SK-N-SH treated with all-trans-retinoic acid at 6 μM for 48 hours (cell line): Measurements from ENCODE around the gene ZNF205.

Source experiments
- CSDC2 ChIP-seq: fragments of 250-450 bp; sonication (Bioruptor Pico); IDR thresholded peaks from 2 replicates; pipeline ENCODE4 v1.5.0; 2020; ENCODE audit warnings: mild to moderate bottlenecking, moderate library complexity
- PPARA ChIP-seq: fragments of 250-450 bp; sonication (Bioruptor Pico); IDR thresholded peaks from 2 replicates; pipeline ENCODE4 v1.5.0; 2020; ENCODE audit warnings: mild to moderate bottlenecking, borderline replicate concordance
- RARB ChIP-seq: fragments of 250-450 bp; sonication (Bioruptor Pico); IDR thresholded peaks from 2 replicates; pipeline ENCODE4 v1.8.0; 2021; ENCODE audit warnings: mild to moderate bottlenecking, moderate library complexity
- TF ChIP-seq, protein P1 (sequence below): fragments of 250-450 bp; sonication (Bioruptor Pico); IDR thresholded peaks from 2 replicates; pipeline ENCODE4 v1.5.1; 2020; ENCODE audit warnings: low read depth, mild to moderate bottlenecking, moderate library complexity

DNA sequence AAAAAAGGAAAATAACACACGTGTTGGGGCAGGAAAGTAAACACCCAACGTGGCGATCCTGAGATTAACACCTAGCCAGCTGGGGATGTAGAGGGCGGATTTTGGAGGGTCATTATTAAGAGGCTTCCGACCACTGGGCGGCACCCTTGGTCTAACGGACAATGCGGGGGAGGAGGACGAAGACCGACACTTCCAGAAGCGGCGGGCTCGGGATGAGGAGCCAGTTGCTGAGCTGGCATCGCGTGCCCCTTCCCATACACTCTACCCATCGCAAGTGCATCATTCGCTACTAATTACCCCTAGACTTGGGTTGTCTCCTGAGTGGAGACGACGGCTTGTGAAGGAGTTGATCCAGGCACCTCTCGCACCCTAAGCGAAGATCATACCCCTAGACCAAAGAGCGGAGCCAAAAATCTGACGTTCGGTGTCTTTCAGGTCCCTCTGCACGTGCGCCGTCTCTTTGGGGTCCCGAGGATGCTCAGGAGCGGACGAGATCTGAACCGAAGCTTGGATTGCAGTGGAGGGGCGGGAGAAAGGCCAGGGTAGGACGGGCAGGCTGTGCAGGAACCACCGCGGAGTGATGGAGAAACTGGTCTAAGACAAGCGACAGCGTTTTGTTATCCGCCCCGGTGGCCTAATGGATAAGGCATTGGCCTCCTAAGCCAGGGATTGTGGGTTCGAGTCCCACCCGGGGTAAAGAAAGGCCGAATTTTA, 40.0 kb downstream of the ZNF205 start:
- TF ChIP-seq, protein P1, sequence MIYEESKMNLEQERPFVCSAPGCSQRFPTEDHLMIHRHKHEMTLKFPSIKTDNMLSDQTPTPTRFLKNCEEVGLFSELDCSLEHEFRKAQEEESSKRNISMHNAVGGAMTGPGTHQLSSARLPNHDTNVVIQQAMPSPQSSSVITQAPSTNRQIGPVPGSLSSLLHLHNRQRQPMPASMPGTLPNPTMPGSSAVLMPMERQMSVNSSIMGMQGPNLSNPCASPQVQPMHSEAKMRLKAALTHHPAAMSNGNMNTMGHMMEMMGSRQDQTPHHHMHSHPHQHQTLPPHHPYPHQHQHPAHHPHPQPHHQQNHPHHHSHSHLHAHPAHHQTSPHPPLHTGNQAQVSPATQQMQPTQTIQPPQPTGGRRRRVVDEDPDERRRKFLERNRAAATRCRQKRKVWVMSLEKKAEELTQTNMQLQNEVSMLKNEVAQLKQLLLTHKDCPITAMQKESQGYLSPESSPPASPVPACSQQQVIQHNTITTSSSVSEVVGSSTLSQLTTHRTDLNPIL: no peak
- no peak; the same call in 1 of the 2 replicates for TF ChIP-seq RARB (CRISPR knock-in tag)
- no peak for TF ChIP-seq PPARA (CRISPR knock-in tag)
- no peak for TF ChIP-seq CSDC2 (CRISPR knock-in tag)
